NCI-H510A treated with DMSO at 0.1 percent for 48 hours (cell line): ENCODE measurements around the gene MOBP.

Experiments used
- DNase-seq: peaks from one replicate; lab custom pipeline; 2025; lab: John Stamatoyannopoulos, UW

Gene MOBP

GRCh38 chr3:39541917-39542329 lies 74.4 kb downstream of the MOBP start:
- peak; percentile 33 for DNase-seq

- no peak for DNase-seq
Observed at GRCh38 chr3:39542588-39542988, 75.1 kb downstream of the MOBP start.

- no peak for DNase-seq
Observed at GRCh38 chr3:39548282-39548681, 80.8 kb downstream of the MOBP start.

- DNase-seq: no peak
Observed at GRCh38 chr3:39550354-39551051, 83.0 kb downstream of the MOBP start.
